GM21526 (cell line): ENCODE results near the gene MTA3.
"Not testable (repeated sequence)": the region's sequence is repeated elsewhere in the genome, so short reads cannot be mapped to it uniquely, and the experiment has no call there.

Experiments used
- ATAC-seq: cut with Tn5 transposase; IDR thresholded peaks from one replicate; pipeline ENCODE4 v1.9.1; 2021; ENCODE audit warnings: moderate library complexity; ENCODE audit not compliant: unreplicated experiment, low FRiP score

The MTA3 gene

GRCh38 chr2:42722320-42723190 lies 154.1 kb downstream of the MTA3 start:
- ATAC-seq = peak; percentile 91

- no peak for ATAC-seq
Observed at GRCh38 chr2:42723465-42723864, 155.0 kb downstream of the MTA3 start.

GRCh38 chr2:42724886-42725285 lies 156.5 kb downstream of the MTA3 start:
- ATAC-seq = no peak

- no peak for ATAC-seq
Observed at GRCh38 chr2:42725657-42726056, 157.2 kb downstream of the MTA3 start.

- ATAC-seq = no peak
Observed at GRCh38 chr2:42726680-42727079, 158.2 kb downstream of the MTA3 start.

- not testable (repeated sequence) for ATAC-seq
Observed at GRCh38 chr2:42731316-42731715, 162.9 kb downstream of the MTA3 start.

- no peak for ATAC-seq
Observed at GRCh38 chr2:42733852-42734251, 165.4 kb downstream of the MTA3 start.

GRCh38 chr2:42736598-42737322 lies 168.3 kb downstream of the MTA3 start:
- ATAC-seq = no peak

GRCh38 chr2:42741140-42741539 lies 172.7 kb downstream of the MTA3 start:
- no peak for ATAC-seq

- ATAC-seq = no peak
Observed at GRCh38 chr2:42742740-42743658, 174.6 kb downstream of the MTA3 start.

GRCh38 chr2:42743659-42743990 lies 175.2 kb downstream of the MTA3 start:
- ATAC-seq = no peak

- ATAC-seq = no peak
Observed at GRCh38 chr2:42744545-42745082, 176.2 kb downstream of the MTA3 start.

GRCh38 chr2:42747422-42747821 lies 179.0 kb downstream of the MTA3 start:
- ATAC-seq = no peak

GRCh38 chr2:42748840-42749239 lies 180.4 kb downstream of the MTA3 start:
- no peak for ATAC-seq

- ATAC-seq = no peak
Observed at GRCh38 chr2:42752314-42752713, 183.9 kb downstream of the MTA3 start.

GRCh38 chr2:42752816-42753813 lies 184.7 kb downstream of the MTA3 start:
- no peak for ATAC-seq

GRCh38 chr2:42754021-42754775 lies 185.8 kb downstream of the MTA3 start:
- ATAC-seq = no peak

- ATAC-seq = no peak
Observed at GRCh38 chr2:42754776-42755140, 186.3 kb downstream of the MTA3 start.
